ENCODE data around the gene WDR45B. TPM values are rescaled to one million over a fixed set of nuclear protein-coding genes. Genes with fewer than 3 reads are reported as not detected.

The WDR45B gene
- total RNA-seq, 4 donors from 2014 or later: 79.3 to 95.9 (median 84.2) TPM

DNA sequence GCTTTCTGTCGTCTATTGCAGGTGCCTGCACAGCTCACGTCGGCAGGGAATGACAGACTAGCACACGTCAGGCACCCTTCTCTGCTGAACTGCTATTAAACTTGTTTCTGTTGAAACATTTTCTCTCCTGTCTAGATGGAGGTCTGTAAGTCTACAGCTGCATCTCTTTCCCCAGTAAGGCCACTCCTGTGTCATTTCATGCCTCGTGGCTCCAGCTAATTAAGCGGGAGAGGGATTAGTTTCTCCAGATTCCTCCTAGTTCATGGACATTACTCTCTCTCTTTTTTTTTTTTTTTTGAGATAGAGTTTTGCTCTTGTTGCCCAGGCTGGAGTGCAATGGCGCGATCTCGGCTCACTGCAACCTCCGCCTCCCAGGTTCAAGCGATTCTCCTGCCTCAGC is 74.2 kb downstream of the WDR45B start:
- Histone ChIP-seq H3K4me1 (peaks cover 6 to 15% of the 10 kb centered on the region in 2 donors), H3K27ac (no peak overlapping the region), H3K4me3 (replicated peaks in 1 of 3) (no peak overlapping the region), H3K27me3 (no peaks in the 10 kb centered on the region), H3K36me3 (peaks cover 0 to 20% of the 10 kb centered on the region in 2 donors), H3K9me3 (no peaks in the 10 kb centered on the region)
- intact Hi-C loops (cut with DNase I): no loop called here
- WGBS, 2 donors: 84 to 87% methylated on average over 11 of the region's 11 CpGs
- TF ChIP-seq, protein P1, sequence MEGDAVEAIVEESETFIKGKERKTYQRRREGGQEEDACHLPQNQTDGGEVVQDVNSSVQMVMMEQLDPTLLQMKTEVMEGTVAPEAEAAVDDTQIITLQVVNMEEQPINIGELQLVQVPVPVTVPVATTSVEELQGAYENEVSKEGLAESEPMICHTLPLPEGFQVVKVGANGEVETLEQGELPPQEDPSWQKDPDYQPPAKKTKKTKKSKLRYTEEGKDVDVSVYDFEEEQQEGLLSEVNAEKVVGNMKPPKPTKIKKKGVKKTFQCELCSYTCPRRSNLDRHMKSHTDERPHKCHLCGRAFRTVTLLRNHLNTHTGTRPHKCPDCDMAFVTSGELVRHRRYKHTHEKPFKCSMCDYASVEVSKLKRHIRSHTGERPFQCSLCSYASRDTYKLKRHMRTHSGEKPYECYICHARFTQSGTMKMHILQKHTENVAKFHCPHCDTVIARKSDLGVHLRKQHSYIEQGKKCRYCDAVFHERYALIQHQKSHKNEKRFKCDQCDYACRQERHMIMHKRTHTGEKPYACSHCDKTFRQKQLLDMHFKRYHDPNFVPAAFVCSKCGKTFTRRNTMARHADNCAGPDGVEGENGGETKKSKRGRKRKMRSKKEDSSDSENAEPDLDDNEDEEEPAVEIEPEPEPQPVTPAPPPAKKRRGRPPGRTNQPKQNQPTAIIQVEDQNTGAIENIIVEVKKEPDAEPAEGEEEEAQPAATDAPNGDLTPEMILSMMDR (IDR thresholded peaks at IDR 0.05): no peak
- TF ChIP-seq POLR2A (IDR thresholded peaks at IDR 0.05): no peak
- no peak for DNase-seq

DNA sequence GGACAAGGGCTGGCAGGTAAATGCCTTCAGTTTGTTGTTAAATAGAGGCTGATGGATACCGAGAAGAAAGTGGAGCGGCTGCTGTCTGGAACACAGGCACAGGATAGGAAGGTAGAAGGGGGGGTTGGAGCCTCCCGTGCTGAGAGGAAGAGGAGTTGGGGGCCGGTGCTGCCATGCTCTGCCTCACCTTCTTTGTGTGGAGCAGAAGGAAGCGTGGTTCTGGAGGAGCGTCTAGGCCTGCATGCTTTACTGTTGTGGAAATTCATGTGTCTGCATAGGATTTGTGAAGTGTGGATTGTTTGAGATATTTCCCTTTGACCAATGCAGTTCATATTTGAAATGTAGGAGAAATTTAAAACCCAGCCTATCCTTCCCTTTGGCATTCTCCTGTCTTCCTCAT is 76.4 kb downstream of the WDR45B start:
- intact Hi-C loops (cut with DNase I): no loop called here
- DNase-seq: no peak
- TF ChIP-seq, protein P1 (IDR thresholded peaks at IDR 0.05): no peak
- TF ChIP-seq POLR2A (IDR thresholded peaks at IDR 0.05): no peak
- Histone ChIP-seq H3K4me1 (peaks cover 16 to 25% of the 10 kb centered on the region in 2 donors), H3K27ac (no peak overlapping the region), H3K27me3 (no peaks in the 10 kb centered on the region), H3K36me3 (peaks cover 0 to 20% of the 10 kb centered on the region in 2 donors), H3K4me3 (replicated peaks in 1 of 3) (no peak overlapping the region), H3K9me3 (no peaks in the 10 kb centered on the region)
- WGBS, 2 donors: 88 to 92% methylated on average over 6 of the region's 6 CpGs

DNA sequence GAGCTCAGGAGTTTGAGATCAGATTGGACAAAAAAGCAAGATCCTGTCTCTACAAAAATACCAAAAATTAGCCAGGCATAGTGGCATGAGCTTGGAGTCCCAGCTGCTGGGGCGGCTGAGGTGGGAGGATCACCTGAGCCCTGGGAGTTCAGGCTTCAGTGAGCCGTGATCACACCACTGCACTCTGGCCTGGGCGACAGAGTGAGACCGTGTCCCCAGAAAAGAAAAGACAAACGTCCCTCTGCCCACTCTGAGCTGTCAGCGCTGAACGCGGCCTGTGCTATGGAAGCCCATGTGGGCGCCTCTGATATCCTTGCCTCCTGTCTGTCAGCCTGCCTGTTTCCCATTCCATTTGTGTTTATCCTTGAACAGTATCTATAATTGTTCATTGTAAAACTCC is 78.0 kb downstream of the WDR45B start:
- intact Hi-C loops (cut with DNase I): no loop called here
- Histone ChIP-seq H3K27ac (peak overlapping the region; percentile 26 to 68 (median 56)), H3K4me1 (peaks cover 16 to 25% of the 10 kb centered on the region in 2 donors), H3K27me3 (no peaks in the 10 kb centered on the region), H3K4me3 (replicated peaks in 1 of 3) (no peak overlapping the region), H3K9me3 (no peaks in the 10 kb centered on the region), H3K36me3 (peaks cover 0 to 16% of the 10 kb centered on the region in 2 donors)
- peak; percentile 79 to 81 for DNase-seq
- WGBS, 2 donors: 50 to 53% methylated on average over 9 of the region's 9 CpGs
- TF ChIP-seq POLR2A (IDR thresholded peaks at IDR 0.05): no peak
- TF ChIP-seq, protein P1 (IDR thresholded peaks at IDR 0.05): no peak

DNA sequence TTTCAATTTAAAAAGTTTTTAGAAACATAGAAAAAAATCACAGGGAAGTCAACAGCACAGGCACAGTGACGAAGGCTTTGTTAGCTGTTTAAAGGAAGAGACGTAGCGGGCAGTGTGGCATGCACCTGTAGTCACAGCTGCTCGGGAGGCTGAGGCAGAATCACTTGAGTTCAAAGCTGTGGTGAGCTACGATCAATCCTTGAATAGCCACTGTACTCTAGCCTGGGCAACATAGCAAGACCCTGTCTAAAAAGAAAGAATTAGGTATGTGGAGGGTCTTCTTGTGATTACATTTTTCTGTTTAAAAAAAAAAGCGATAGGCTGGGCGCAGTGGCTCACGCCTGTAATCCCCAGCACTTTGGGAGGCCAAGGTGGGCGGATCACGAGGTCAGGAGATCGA is 78.6 kb downstream of the WDR45B start:
- Histone ChIP-seq H3K36me3 (peaks cover 0 to 12% of the 10 kb centered on the region in 2 donors), H3K4me3 (replicated peaks in 1 of 3) (no peak overlapping the region), H3K9me3 (no peaks in the 10 kb centered on the region), H3K27ac (peak overlapping the region in 1 of 3 donors; percentile 68), H3K27me3 (no peaks in the 10 kb centered on the region), H3K4me1 (peaks cover 16 to 25% of the 10 kb centered on the region in 2 donors)
- intact Hi-C loops (cut with DNase I): no loop called here
- 88 to 93% methylated on average over 11 of the region's 11 CpGs for WGBS, 2 donors
- no peak for DNase-seq
- TF ChIP-seq, protein P1 (IDR thresholded peaks at IDR 0.05): no peak
- TF ChIP-seq POLR2A (IDR thresholded peaks at IDR 0.05): no peak

DNA sequence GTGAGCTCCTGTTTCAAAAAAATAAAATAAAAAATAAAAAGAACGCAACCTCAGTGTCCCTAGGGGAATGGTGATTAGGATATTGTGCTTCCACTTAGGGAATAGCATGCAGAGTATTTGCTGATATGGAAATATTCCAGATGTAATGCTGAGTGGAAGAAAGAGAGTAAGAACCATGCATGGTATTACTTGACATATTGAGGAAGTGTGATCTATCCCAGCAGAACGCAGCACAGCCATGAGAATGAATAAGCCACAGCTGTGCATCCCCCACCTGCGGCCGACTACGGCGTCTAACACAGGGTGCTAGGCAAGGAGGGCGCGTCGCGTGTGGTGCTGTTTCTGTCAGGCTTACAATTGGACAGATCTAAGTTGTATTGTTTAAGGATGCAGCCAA is 79.2 kb downstream of the WDR45B start:
- Histone ChIP-seq H3K36me3 (peaks cover 0 to 9% of the 10 kb centered on the region in 2 donors), H3K4me3 (replicated peaks in 1 of 3) (no peak overlapping the region), H3K27me3 (no peaks in the 10 kb centered on the region), H3K27ac (peak overlapping the region in 1 of 3 donors; percentile 63), H3K4me1 (peaks cover 16 to 25% of the 10 kb centered on the region in 2 donors), H3K9me3 (no peaks in the 10 kb centered on the region)
- intact Hi-C loops (cut with DNase I): no loop called here
- 95 to 96% methylated on average over 10 of the region's 10 CpGs for WGBS, 2 donors
- no peak for TF ChIP-seq POLR2A (IDR thresholded peaks at IDR 0.05)
- TF ChIP-seq, protein P1 (IDR thresholded peaks at IDR 0.05): no peak
- DNase-seq: no peak
